OCI-LY7 (cell line): ENCODE results near the gene OPCML. TPM values are rescaled to one million over a fixed set of nuclear protein-coding genes. Genes with fewer than 3 reads are reported as not detected.

Experiments
- BruUV-seq: library from RNA; stranded (reverse); fragments of 400-500 nt; replicated peaks from 2 replicates; lab custom pipeline; 2021; lab: Mats Ljungman, UMichigan
- CTCF ChIA-PET: fragments of 300-600 bp; sonication (Branson Sonifier 250); formaldehyde crosslinking; loops from one replicate; lab custom pipeline; 2022; ENCODE audit warnings: antibody characterized with exemption; ENCODE audit not compliant: unreplicated experiment; lab: Charles Lee
- POLR2A ChIA-PET: fragments of 300-600 bp; sonication (Branson Sonifier 250); formaldehyde crosslinking; loops from one replicate; lab custom pipeline; 2022; ENCODE audit warnings: antibody characterized with exemption; lab: Charles Lee
- DNase-seq: peaks from one replicate; pipeline ENCODE4 v3.0.0-alpha.2; 2015; ENCODE audit warnings: low spot score
- H2AFZ ChIP-seq: fragments of 200-600 bp; sonication (generic), shearing (Covaris generic); 2 replicates; pipeline ENCODE4 v1.6.1; 2014; ENCODE audit warnings: mild to moderate bottlenecking, antibody characterized with exemption, low read length, moderate library complexity
- H3K27ac ChIP-seq: fragments of 200-600 bp; sonication (generic); 2 replicates; pipeline ENCODE4 v1.5.1; 2014; ENCODE audit warnings: mixed run types, low read depth, mild to moderate bottlenecking, moderate library complexity, low read length, inconsistent platforms; ENCODE audit not compliant: poor library complexity, severe bottlenecking
- H3K36me3 ChIP-seq: fragments of 200-600 bp; sonication (generic); 2 replicates; pipeline ENCODE4 v1.6.1; 2014; ENCODE audit warnings: mild to moderate bottlenecking, antibody characterized with exemption, low read length, moderate library complexity, mixed read lengths; ENCODE audit not compliant: insufficient read depth
- H3K4me1 ChIP-seq: fragments of 200-600 bp; sonication (generic); 2 replicates; pipeline ENCODE4 v1.5.1; 2014; ENCODE audit warnings: mild to moderate bottlenecking, low read length; ENCODE audit not compliant: insufficient read depth, poor library complexity, severe bottlenecking
- H3K4me2 ChIP-seq: fragments of 200-600 bp; sonication (generic); 2 replicates; pipeline ENCODE4 v1.6.1; 2014; ENCODE audit warnings: mild to moderate bottlenecking, low read length
- H3K4me3 ChIP-seq: fragments of 200-600 bp; sonication (generic); 2 replicates; pipeline ENCODE4 v1.5.1; 2014; ENCODE audit warnings: mild to moderate bottlenecking, low read depth, low read length; ENCODE audit not compliant: poor library complexity, severe bottlenecking
- H3K79me2 ChIP-seq: fragments of 200-600 bp; sonication (generic); 2 replicates; pipeline ENCODE4 v1.6.1; 2016; ENCODE audit warnings: low read depth, mild to moderate bottlenecking, low read length, moderate library complexity, mixed read lengths; ENCODE audit not compliant: insufficient read depth
- H3K9me2 ChIP-seq: fragments of 200-600 bp; sonication (generic); 2 replicates; pipeline ENCODE4 v1.6.1; 2016; ENCODE audit warnings: mild to moderate bottlenecking, low read length, mixed read lengths; ENCODE audit not compliant: insufficient read depth
- H3K9me3 ChIP-seq: fragments of 200-600 bp; sonication (generic); 2 replicates; pipeline ENCODE4 v1.6.1; 2014; ENCODE audit warnings: mild to moderate bottlenecking, mixed run types, low read length, mixed read lengths
- H4K20me1 ChIP-seq: fragments of 200-600 bp; sonication (generic); 2 replicates; pipeline ENCODE4 v1.6.1; 2014; ENCODE audit warnings: mild to moderate bottlenecking, antibody characterized with exemption, low read length, moderate library complexity, mixed read lengths; ENCODE audit not compliant: insufficient read depth
- CTCF ChIP-seq: fragments of 200-600 bp; sonication (generic); conservative IDR thresholded peaks from 2 replicates; pipeline ENCODE4 v1.5.1; 2014; ENCODE audit warnings: mild to moderate bottlenecking, antibody characterized with exemption, low read length, moderate library complexity, mixed read lengths
- EZH2phosphoT487 ChIP-seq: fragments of 200-600 bp; sonication (generic); IDR thresholded peaks from 2 replicates; pipeline ENCODE4 v1.6.1; 2018; ENCODE audit warnings: low read depth, borderline replicate concordance, mild to moderate bottlenecking, mixed run types, antibody characterized with exemption, low read length, moderate library complexity, mixed read lengths
- intact Hi-C: fragments of 100-400 bp; cut with micrococcal nuclease; formaldehyde crosslinking; loops from one replicate; pipeline ENCODE4 v1.10.0; 2022; ENCODE audit not compliant: unreplicated experiment
- total RNA-seq, 2 experiments: library from RNA; depleted of rRNA in 1 of 2; stranded (reverse); fragments of >200 nt in 1 of 2; shearing (Covaris generic) in 1 of 2; gene quantifications; 2 replicates each; pipeline ENCODE4 v1.2.3, GENCODE V29; 2014 to 2022

OPCML gene
- total RNA-seq, 2 experiments from 2014 or later: not detected

- Histone ChIP-seq H3K9me3 (no peaks in the 10 kb centered on the region), H2AFZ (no peak overlapping the region), H3K79me2 (no peaks in the 10 kb centered on the region), H3K4me2 (no peak overlapping the region), H3K4me3 (no peak overlapping the region), H4K20me1 (no peaks in the 10 kb centered on the region), H3K4me1 (no peaks in the 10 kb centered on the region), H3K9me2 (no peaks in the 10 kb centered on the region), H3K36me3 (no peaks in the 10 kb centered on the region), H3K27ac (no peak overlapping the region)
- TF ChIP-seq CTCF: no peak
- TF ChIP-seq EZH2phosphoT487: no peak
- intact Hi-C loops: no loop called here
- ChIA-PET CTCF (no interaction called here), POLR2A (no interaction called here)
- BruUV-seq: no TSS peak
- DNase-seq: no peak
These were observed 544.4 kb downstream of the OPCML start for GRCh38 chr11:132987936-132988335.

- H2AFZ ChIP-seq: no peak overlapping the region
These were observed 548.7 kb downstream of the OPCML start for GRCh38 chr11:132983641-132983978.

More at GRCh38 chr11:132983641-132983978, 548.7 kb downstream of the OPCML start:
- no peaks in the 10 kb centered on the region for H3K4me1 ChIP-seq
- H3K27ac ChIP-seq: no peak overlapping the region
- no peak for DNase-seq
- CTCF ChIA-PET: no interaction called here
- intact Hi-C loops: no loop called here
- H3K4me3 ChIP-seq: no peak overlapping the region
- H4K20me1 ChIP-seq: no peaks in the 10 kb centered on the region
- no TSS peak for BruUV-seq
- H3K9me3 ChIP-seq: no peaks in the 10 kb centered on the region
- POLR2A ChIA-PET: interaction anchor here (0.9 kb wide), 1 partner anchor 27 kb away, joined by 3 read pairs; no protein-coding TSS in a partner anchor
- no peak overlapping the region for H3K4me2 ChIP-seq
- no peaks in the 10 kb centered on the region for H3K9me2 ChIP-seq
- no peaks in the 10 kb centered on the region for H3K36me3 ChIP-seq
- no peaks in the 10 kb centered on the region for H3K79me2 ChIP-seq
- TF ChIP-seq CTCF: no peak
- TF ChIP-seq EZH2phosphoT487: no peak
